ENCODE results near the gene SYNGR1. TPM values are rescaled to one million over a fixed set of nuclear protein-coding genes. Genes with fewer than 3 reads are reported as not detected.

The SYNGR1 gene
- total RNA-seq, 4 donors from 2014 or later: 3.9 to 22.0 (median 6.8) TPM

- WGBS, 2 donors: 95 to 98% methylated on average over 2 of the region's 2 CpGs
Measured at GRCh38 chr22:39302431-39302960, 47.3 kb upstream of the SYNGR1 start.

DNA sequence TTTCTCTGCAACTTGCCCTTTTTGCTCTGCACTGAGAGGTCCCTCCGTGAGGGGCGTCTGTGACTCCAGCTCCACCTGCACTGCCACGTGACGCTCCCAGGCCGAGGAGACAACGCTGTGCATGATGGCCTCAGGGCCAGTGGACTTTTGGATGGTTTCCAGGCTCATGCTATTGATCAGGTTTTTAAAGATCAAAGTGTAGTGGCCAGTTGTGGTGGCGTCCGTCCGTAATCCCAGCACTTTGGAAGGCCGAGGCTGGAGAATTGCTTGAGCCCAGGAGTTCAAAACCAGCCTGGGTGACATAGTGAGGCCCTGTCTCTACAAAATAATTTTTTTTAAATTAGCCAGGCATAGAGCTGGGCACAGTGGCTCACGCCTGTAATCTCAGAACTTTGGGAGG lies 46.4 kb upstream of the SYNGR1 start:
- no peak overlapping the region for H3K27ac ChIP-seq
- H3K4me1 ChIP-seq: peaks cover 0 to 12% of the 10 kb centered on the region in 2 donors
- H3K4me3 ChIP-seq (replicated peaks in 1 of 3): no peak overlapping the region
- no peak for TF ChIP-seq POLR2A (IDR thresholded peaks at IDR 0.05)
- TF ChIP-seq, protein P1, sequence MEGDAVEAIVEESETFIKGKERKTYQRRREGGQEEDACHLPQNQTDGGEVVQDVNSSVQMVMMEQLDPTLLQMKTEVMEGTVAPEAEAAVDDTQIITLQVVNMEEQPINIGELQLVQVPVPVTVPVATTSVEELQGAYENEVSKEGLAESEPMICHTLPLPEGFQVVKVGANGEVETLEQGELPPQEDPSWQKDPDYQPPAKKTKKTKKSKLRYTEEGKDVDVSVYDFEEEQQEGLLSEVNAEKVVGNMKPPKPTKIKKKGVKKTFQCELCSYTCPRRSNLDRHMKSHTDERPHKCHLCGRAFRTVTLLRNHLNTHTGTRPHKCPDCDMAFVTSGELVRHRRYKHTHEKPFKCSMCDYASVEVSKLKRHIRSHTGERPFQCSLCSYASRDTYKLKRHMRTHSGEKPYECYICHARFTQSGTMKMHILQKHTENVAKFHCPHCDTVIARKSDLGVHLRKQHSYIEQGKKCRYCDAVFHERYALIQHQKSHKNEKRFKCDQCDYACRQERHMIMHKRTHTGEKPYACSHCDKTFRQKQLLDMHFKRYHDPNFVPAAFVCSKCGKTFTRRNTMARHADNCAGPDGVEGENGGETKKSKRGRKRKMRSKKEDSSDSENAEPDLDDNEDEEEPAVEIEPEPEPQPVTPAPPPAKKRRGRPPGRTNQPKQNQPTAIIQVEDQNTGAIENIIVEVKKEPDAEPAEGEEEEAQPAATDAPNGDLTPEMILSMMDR (IDR thresholded peaks at IDR 0.05): no peak
- DNase-seq: no peak
- H3K27me3 ChIP-seq: no peaks in the 10 kb centered on the region
- WGBS, 2 donors: 92 to 97% methylated on average over 11 of the region's 11 CpGs
- no peaks in the 10 kb centered on the region for H3K9me3 ChIP-seq
- intact Hi-C loops (cut with DNase I): loop anchor here (10.0 kb wide), 1 partner anchor 439 kb away; no protein-coding TSS in a partner anchor
- H3K36me3 ChIP-seq: no peaks in the 10 kb centered on the region

More at GRCh38 chr22:39302431-39302960, 47.3 kb upstream of the SYNGR1 start:
- H3K4me1 ChIP-seq: peaks cover 3 to 15% of the 10 kb centered on the region in 2 donors
- H3K9me3 ChIP-seq: no peaks in the 10 kb centered on the region
- H3K27ac ChIP-seq: no peak overlapping the region
- DNase-seq: no peak
- H3K27me3 ChIP-seq: no peaks in the 10 kb centered on the region
- intact Hi-C loops (cut with DNase I): loop anchor here (10.0 kb wide), 1 partner anchor 438 kb away; no protein-coding TSS in a partner anchor
- H3K36me3 ChIP-seq: no peaks in the 10 kb centered on the region
- TF ChIP-seq, protein P1 (IDR thresholded peaks at IDR 0.05): no peak
- TF ChIP-seq POLR2A (IDR thresholded peaks at IDR 0.05): no peak
- no peak overlapping the region for H3K4me3 ChIP-seq (replicated peaks in 1 of 3)

DNA sequence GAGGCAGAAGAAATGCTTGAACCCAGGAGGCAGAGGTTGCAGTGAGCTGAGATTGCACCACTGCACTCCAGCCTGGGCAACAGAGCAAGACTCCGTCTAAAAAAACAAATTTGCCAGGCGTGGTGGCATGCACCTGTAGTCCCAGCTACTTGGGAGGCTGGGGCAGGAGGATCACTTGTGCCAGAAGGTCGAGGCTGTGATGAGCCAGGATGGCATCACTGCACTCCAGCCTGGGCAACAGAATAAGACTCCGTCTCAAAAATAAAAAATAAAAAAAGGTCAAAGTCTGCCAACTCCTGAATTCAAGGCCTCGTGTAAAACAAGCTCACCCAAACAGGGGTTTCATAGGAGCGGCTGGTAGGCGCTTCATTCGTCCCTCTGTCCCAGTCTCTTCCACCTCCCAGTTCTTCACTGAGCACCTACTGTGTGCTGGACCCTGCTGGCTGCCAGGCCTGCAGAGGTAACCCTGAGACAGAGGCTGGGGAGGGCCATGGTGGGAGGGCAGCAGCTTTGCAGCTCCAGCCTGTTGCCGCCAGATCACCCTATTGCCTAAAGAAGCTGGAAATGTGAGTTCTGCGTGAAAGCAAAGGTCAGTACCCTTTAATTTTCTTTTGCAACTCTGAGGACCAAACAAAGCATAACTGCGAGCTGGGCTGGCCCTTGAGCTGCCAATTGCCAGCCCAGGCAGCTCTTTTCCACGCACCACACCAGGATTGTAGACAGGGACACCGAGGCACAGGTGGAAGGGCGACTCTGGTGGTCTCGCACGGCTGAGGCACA lies 45.7 kb upstream of the SYNGR1 start:
- DNase-seq: no peak
- H3K36me3 ChIP-seq: no peaks in the 10 kb centered on the region
- intact Hi-C loops (cut with DNase I): loop anchor here (10.0 kb wide), 1 partner anchor 439 kb away; no protein-coding TSS in a partner anchor
- peaks cover 0 to 12% of the 10 kb centered on the region in 2 donors for H3K4me1 ChIP-seq
- H3K27me3 ChIP-seq: no peaks in the 10 kb centered on the region
- no peak for TF ChIP-seq POLR2A (IDR thresholded peaks at IDR 0.05)
- TF ChIP-seq, protein P1 (IDR thresholded peaks at IDR 0.05): no peak
- H3K27ac ChIP-seq: no peak overlapping the region
- WGBS, 2 donors: 86 to 91% methylated on average over 16 of the region's 16 CpGs
- no peaks in the 10 kb centered on the region for H3K9me3 ChIP-seq
- H3K4me3 ChIP-seq (replicated peaks in 1 of 3): no peak overlapping the region

DNA sequence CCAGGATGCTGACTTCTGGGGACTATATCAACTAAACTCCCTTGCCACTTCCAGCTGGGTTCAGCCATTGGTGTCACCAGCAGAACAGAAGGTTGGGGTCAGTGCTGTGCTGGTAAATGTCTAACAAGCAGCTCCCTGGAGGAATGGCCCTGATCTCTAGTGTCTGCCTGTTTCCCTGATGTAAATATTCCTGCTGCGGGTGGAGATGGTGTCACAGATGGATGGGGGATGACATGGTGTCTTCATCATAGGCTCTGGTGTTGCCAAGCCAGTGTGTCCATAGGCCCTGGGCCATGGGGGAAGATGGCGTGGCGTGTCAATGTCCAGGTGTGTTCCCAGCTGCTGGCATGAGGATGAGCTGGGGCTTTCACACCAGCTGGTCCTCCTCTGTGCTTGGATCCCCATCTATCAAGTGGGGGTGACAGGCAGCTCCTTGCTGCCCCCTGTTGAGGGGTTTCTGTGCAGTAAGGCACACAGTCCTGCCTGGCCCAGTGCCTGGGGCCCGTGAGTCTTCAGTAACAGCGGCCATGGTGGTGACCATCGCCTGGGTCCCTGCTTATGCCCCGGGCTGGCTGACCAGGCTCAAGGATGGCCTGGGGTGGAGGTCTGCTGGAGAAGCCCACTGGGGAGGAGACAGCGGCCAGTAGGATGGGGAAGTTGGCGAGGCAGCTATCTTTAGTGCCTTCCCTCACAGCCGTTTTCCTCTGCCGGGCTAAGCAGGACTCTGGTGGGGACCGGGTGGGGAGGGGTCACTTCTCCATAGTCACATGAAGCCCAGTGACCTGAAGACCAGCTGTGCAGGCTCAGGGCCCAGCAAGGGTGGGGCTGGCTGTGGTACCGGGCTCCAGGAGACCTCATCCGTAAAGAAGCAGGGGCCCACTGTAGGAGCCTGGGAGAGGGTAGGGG lies 43.1 kb upstream of the SYNGR1 start:
- 71 to 88% methylated on average over 8 to 14 of the region's 14 CpGs for WGBS, 2 donors
- no peak for DNase-seq
- TF ChIP-seq, protein P1 (IDR thresholded peaks at IDR 0.05): peak in 3 of 6 experiments; percentile 13 to 18 (median 13)
- TF ChIP-seq POLR2A (IDR thresholded peaks at IDR 0.05): no peak
- Histone ChIP-seq H3K27ac (no peak overlapping the region), H3K36me3 (peaks cover 1 to 3% of the 10 kb centered on the region in 2 donors), H3K27me3 (no peaks in the 10 kb centered on the region), H3K4me3 (replicated peaks in 1 of 3) (no peak overlapping the region), H3K9me3 (no peaks in the 10 kb centered on the region), H3K4me1 (no peaks in the 10 kb centered on the region)
- intact Hi-C loops (cut with DNase I): loop anchor here (10.0 kb wide), 1 partner anchor 442 kb away; no protein-coding TSS in a partner anchor

Measured in thyroid gland (tissue), 4 donors.